ENCODE data around the gene ROR1. TPM values are rescaled to one million over a fixed set of nuclear protein-coding genes. Genes with fewer than 3 reads are reported as not detected.

ROR1 gene
- total and polyA plus RNA-seq, 9 donors, result 3.0 to 26.1 (median 15.0) TPM

DNA sequence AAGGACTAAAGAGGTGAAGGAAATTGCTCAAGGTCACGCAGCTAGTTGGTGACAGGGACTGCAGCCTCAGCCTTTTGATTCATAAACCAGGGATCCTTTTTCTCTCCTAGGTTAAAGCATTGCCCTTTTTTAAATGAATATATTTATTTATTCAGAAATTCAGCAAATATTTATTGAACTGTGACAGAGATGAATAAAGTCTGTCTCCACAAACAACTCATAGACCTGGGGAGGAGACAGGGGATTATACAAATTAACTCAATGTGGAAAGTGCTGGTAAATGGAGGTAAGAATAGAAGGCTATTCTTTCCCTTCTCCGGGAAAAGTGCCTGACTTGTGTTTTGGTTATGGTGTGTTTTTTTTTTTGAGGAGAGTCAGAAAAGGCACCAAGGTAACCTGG, 110.7 kb downstream of the ROR1 start:
- H3K27ac ChIP-seq, result no peak overlapping the region
- 76 to 88% (median 81%) methylated on average over 2 of the region's 2 CpGs for WGBS, 3 donors
- intact Hi-C loops (cut with DNase I), result no loop called here
- H3K9me3 ChIP-seq, result no peaks in the 10 kb centered on the region
- no peaks in the 10 kb centered on the region for H3K4me1 ChIP-seq (ENCODE audit: insufficient read depth)
- no peak overlapping the region for H3K4me3 ChIP-seq
- no peaks in the 10 kb centered on the region for H3K36me3 ChIP-seq
- TF ChIP-seq, protein P1, sequence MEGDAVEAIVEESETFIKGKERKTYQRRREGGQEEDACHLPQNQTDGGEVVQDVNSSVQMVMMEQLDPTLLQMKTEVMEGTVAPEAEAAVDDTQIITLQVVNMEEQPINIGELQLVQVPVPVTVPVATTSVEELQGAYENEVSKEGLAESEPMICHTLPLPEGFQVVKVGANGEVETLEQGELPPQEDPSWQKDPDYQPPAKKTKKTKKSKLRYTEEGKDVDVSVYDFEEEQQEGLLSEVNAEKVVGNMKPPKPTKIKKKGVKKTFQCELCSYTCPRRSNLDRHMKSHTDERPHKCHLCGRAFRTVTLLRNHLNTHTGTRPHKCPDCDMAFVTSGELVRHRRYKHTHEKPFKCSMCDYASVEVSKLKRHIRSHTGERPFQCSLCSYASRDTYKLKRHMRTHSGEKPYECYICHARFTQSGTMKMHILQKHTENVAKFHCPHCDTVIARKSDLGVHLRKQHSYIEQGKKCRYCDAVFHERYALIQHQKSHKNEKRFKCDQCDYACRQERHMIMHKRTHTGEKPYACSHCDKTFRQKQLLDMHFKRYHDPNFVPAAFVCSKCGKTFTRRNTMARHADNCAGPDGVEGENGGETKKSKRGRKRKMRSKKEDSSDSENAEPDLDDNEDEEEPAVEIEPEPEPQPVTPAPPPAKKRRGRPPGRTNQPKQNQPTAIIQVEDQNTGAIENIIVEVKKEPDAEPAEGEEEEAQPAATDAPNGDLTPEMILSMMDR (IDR thresholded peaks at IDR 0.05), result no peak
- TF ChIP-seq POLR2A (IDR thresholded peaks at IDR 0.05) (no peak), EP300 (IDR thresholded peaks at IDR 0.05) (no peak)
- no peak for DNase-seq
- H3K27me3 ChIP-seq, result no peaks in the 10 kb centered on the region

DNA sequence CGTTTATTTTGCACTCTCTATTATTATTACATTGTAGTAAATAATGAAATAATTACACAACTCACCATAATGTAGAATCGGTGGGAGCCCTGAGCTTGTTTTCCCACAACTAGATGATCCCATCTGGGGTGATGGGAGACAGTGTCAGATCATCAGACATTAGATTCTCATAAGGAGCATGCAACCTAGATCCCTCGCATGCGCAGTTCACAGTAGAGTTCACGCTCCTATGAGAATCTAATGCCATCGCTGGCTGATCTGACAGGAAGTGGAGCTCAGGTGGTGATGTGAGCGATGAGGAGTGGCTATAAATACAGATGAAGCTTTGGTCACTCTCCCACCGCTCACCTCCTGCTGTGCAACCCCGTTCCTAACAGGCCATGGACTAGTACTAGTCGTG, 112.1 kb downstream of the ROR1 start:
- intact Hi-C loops (cut with DNase I), result no loop called here
- DNase-seq, result no peak

DNA sequence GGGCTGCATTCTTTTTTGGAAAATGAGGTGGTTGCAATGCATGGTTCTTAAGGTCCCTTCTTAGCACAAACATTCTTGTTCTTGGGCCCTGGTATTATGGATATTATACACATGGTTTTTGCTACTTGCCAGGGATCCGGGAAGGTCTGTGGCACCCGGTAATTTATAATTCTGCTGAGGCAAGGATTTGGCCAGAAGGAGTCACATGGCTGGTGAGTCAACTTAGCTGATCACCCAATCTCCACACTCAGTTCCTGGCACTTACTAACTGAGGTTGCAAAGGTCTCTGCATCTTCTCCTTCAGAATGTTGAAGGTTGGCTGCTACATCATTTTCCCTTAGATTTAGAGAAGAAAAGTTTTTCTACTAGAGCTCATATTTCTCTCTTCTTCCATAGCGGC, 112.5 kb downstream of the ROR1 start:
- no peak for DNase-seq
- no peak for TF ChIP-seq POLR2A (IDR thresholded peaks at IDR 0.05)
- TF ChIP-seq, protein P1 (IDR thresholded peaks at IDR 0.05), result no peak
- TF ChIP-seq EP300 (IDR thresholded peaks at IDR 0.05), result no peak
- no peaks in the 10 kb centered on the region for H3K9me3 ChIP-seq
- H3K27me3 ChIP-seq, result no peaks in the 10 kb centered on the region
- H3K36me3 ChIP-seq, result no peaks in the 10 kb centered on the region
- no peak overlapping the region for H3K27ac ChIP-seq
- no peak overlapping the region for H3K4me3 ChIP-seq
- 73 to 90% (median 89%) methylated on average over 3 of the region's 3 CpGs for WGBS, 3 donors
- H3K4me1 ChIP-seq (ENCODE audit: insufficient read depth), result no peaks in the 10 kb centered on the region
- intact Hi-C loops (cut with DNase I), result no loop called here

More for the DNA sequence above, 112.1 kb downstream of the ROR1 start:
- no peaks in the 10 kb centered on the region for H3K4me1 ChIP-seq (ENCODE audit: insufficient read depth)
- 94 to 97% (median 96%) methylated on average over 10 of the region's 10 CpGs for WGBS, 3 donors
- no peaks in the 10 kb centered on the region for H3K9me3 ChIP-seq
- no peaks in the 10 kb centered on the region for H3K36me3 ChIP-seq
- no peak overlapping the region for H3K27ac ChIP-seq
- TF ChIP-seq, protein P1 (IDR thresholded peaks at IDR 0.05), result no peak
- no peak for TF ChIP-seq POLR2A (IDR thresholded peaks at IDR 0.05)
- no peak for TF ChIP-seq EP300 (IDR thresholded peaks at IDR 0.05)
- no peaks in the 10 kb centered on the region for H3K27me3 ChIP-seq
- H3K4me3 ChIP-seq, result no peak overlapping the region

DNA sequence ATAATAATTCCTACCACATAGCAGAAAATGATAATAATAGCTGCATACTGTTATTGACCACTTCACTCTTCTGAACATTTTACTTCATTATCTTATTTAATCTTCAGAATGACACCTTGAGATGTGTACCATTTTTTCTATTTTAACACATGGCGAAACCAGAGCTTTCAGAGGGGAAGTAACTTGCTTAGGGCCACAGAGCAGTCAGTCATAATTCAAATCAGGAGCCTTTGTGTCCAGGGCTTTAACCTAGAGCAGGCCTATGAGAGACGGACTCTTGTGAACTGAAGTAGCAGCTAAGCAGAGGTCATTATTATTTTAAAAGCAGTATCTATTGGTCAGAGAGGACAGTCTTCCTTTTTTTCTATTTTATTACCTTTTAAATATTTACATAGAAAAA, 114.0 kb downstream of the ROR1 start:
- H3K27ac ChIP-seq, result no peak overlapping the region
- no peak for TF ChIP-seq POLR2A (IDR thresholded peaks at IDR 0.05)
- TF ChIP-seq EP300 (IDR thresholded peaks at IDR 0.05), result no peak
- TF ChIP-seq, protein P1 (IDR thresholded peaks at IDR 0.05), result no peak
- no peak for DNase-seq
- intact Hi-C loops (cut with DNase I), result no loop called here
- H3K36me3 ChIP-seq, result no peaks in the 10 kb centered on the region
- 96 to 98% (median 98%) methylated on average over 2 of the region's 2 CpGs for WGBS, 3 donors
- no peak overlapping the region for H3K4me3 ChIP-seq
- no peaks in the 10 kb centered on the region for H3K9me3 ChIP-seq
- H3K27me3 ChIP-seq, result no peaks in the 10 kb centered on the region
- no peaks in the 10 kb centered on the region for H3K4me1 ChIP-seq (ENCODE audit: insufficient read depth)
